K562 (cell line): ENCODE data around the gene IRF2BP2. TPM values are rescaled to one million over a fixed set of nuclear protein-coding genes. Genes with fewer than 3 reads are reported as not detected.

ENCODE experiments used
- CXXC5 ChIP-seq: fragments of 250-450 bp; sonication (Bioruptor Pico); IDR thresholded peaks from 2 replicates; pipeline ENCODE4 v1.8.0; 2022; ENCODE audit warnings: inconsistent platforms, mild to moderate bottlenecking, moderate library complexity
- EP400 ChIP-seq: fragments of 450-650 bp; IDR thresholded peaks from 2 replicates; pipeline ENCODE4 v1.6.1; 2017; ENCODE audit warnings: antibody characterized with exemption, mild to moderate bottlenecking, moderate library complexity
- GTF2A2 ChIP-seq: IDR thresholded peaks from 2 replicates; pipeline ENCODE4 v1.6.1; 2016; ENCODE audit warnings: mild to moderate bottlenecking, missing genetic modification characterization, missing compliant biosample characterization
- MLLT1 ChIP-seq, 2 experiments: fragments of 450-650 bp; IDR thresholded peaks; 2 replicates each; pipeline ENCODE4 v1.6.1; 2016
- RERE ChIP-seq: sonication (generic); formaldehyde crosslinking; IDR thresholded peaks from 2 replicates; pipeline ENCODE4 v1.8.0; 2023; ENCODE audit warnings: missing genetic modification reagents, mild to moderate bottlenecking, borderline replicate concordance
- polyA plus RNA-seq, 8 experiments: library from polyadenylated mRNA; depleted of rRNA in 4 of 8; stranded (reverse) in 5 of 8; unstranded in 3 of 8; fragments of >200 nt; fragmentation: Nextera tagmentation in 2 of 8; fragmentation: Illumina TruSeq in 1 of 8; extraction: Ambion mirVana in 2 of 8; extraction: Trizol in 1 of 8; gene quantifications; 2 replicates each; pipeline versions ENCODE4 v1.2.1 to v1.2.3, GENCODE V29; 2011 to 2014; ENCODE audit warnings: inconsistent platforms in 1 of 8, missing spikeins in 1 of 8
- total RNA-seq, 7 experiments: library from RNA; depleted of rRNA in 6 of 7; stranded (reverse); fragments of >200 nt in 6 of 7; fragmentation: Illumina TruSeq in 2 of 7; extraction: Trizol in 2 of 7; gene quantifications; 2 replicates each; pipeline versions ENCODE4 v1.2.1 to v1.2.3, GENCODE V29; 2011 to 2021; ENCODE audit warnings: low replicate concordance in 1 of 7

The IRF2BP2 gene
- total and polyA plus RNA-seq, 9 of the 15 experiments (the other 6 are each of a cell fraction or from before 2014, with no cell fraction given) = 7.7 to 68.6 (median 22.1) TPM

GRCh38 chr1:234620272-234621126 is 10.5 kb upstream of the IRF2BP2 start (continued):
- TF ChIP-seq GTF2A2 (no peak), EP400 (0 out of 2 replicates have a peak, but pooled peaks have one; percentile 0), MLLT1 (IDR thresholded peaks at IDR 0.05) (no peak), CXXC5 (CRISPR knock-in tag) (no peak), RERE (CRISPR knock-in tag) (no peak)
